Dedifferentiated amniotic fluid mesenchymal stem cell (primary cell): ENCODE measurements around the gene TMEM132D.

Experiments used
- DNase-seq: peaks from one replicate; pipeline ENCODE4 v3.0.0-alpha.2; 2016; ENCODE audit errors: extremely low spot score

TMEM132D gene

GRCh38 chr12:129729170-129729569 is 174.7 kb downstream of the TMEM132D start:
- DNase-seq, result no peak

GRCh38 chr12:129727100-129727499 is 176.7 kb downstream of the TMEM132D start:
- no peak for DNase-seq

GRCh38 chr12:129723260-129723659 is 180.6 kb downstream of the TMEM132D start:
- no peak for DNase-seq

- no peak for DNase-seq
Observed at GRCh38 chr12:129720618-129721017, 183.2 kb downstream of the TMEM132D start.

- DNase-seq, result no peak
Observed at GRCh38 chr12:129719416-129719815, 184.4 kb downstream of the TMEM132D start.

- no peak for DNase-seq
Observed at GRCh38 chr12:129717438-129717837, 186.4 kb downstream of the TMEM132D start.

GRCh38 chr12:129716825-129717224 is 187.0 kb downstream of the TMEM132D start:
- DNase-seq, result no peak

- no peak for DNase-seq
Observed at GRCh38 chr12:129706716-129707115, 197.1 kb downstream of the TMEM132D start.

- DNase-seq, result no peak
Observed at GRCh38 chr12:129704232-129704830, 199.5 kb downstream of the TMEM132D start.

GRCh38 chr12:129701631-129702101 is 202.2 kb downstream of the TMEM132D start:
- DNase-seq, result peak; percentile 60

- DNase-seq, result no peak
Observed at GRCh38 chr12:129700036-129700435, 203.8 kb downstream of the TMEM132D start.

GRCh38 chr12:129696926-129697325 is 206.9 kb downstream of the TMEM132D start:
- DNase-seq, result peak; percentile 81

- DNase-seq, result no peak
Observed at GRCh38 chr12:129696405-129696804, 207.4 kb downstream of the TMEM132D start.

- no peak for DNase-seq
Observed at GRCh38 chr12:129693731-129694130, 210.1 kb downstream of the TMEM132D start.

- DNase-seq, result no peak
Observed at GRCh38 chr12:129687731-129688130, 216.1 kb downstream of the TMEM132D start.

- DNase-seq, result no peak
Observed at GRCh38 chr12:129681830-129682229, 222.0 kb downstream of the TMEM132D start.

- DNase-seq, result no peak
Observed at GRCh38 chr12:129681151-129681550, 222.7 kb downstream of the TMEM132D start.

GRCh38 chr12:129676411-129676810 is 227.4 kb downstream of the TMEM132D start:
- no peak for DNase-seq

- no peak for DNase-seq
Observed at GRCh38 chr12:129675947-129676346, 227.9 kb downstream of the TMEM132D start.

- DNase-seq, result no peak
Observed at GRCh38 chr12:129675496-129675895, 228.3 kb downstream of the TMEM132D start.

- DNase-seq, result no peak
Observed at GRCh38 chr12:129673806-129674205, 230.0 kb downstream of the TMEM132D start.

GRCh38 chr12:129672110-129672509 is 231.7 kb downstream of the TMEM132D start:
- DNase-seq, result no peak

GRCh38 chr12:129670256-129670920 is 233.4 kb downstream of the TMEM132D start:
- no peak for DNase-seq

- DNase-seq, result no peak
Observed at GRCh38 chr12:129665414-129665813, 238.4 kb downstream of the TMEM132D start.
